Neural progenitor cell (in vitro differentiated cells): Measurements from ENCODE around the gene MACROD1.

Experiments used
- CTCF ChIP-seq: fragments of 200-600 bp; sonication (generic); IDR thresholded peaks from 2 replicates; pipeline ENCODE4 v1.5.1; 2017; ENCODE audit warnings: antibody characterized with exemption, mild to moderate bottlenecking
- EZH2 ChIP-seq: fragments of 200-600 bp; sonication (generic); IDR thresholded peaks from 2 replicates; pipeline ENCODE4 v1.6.1; 2017; ENCODE audit warnings: antibody characterized with exemption, mild to moderate bottlenecking, moderate library complexity

- no peak for TF ChIP-seq EZH2
- TF ChIP-seq CTCF: no peak
Measured at GRCh38 chr11:64007160-64007628, 158.7 kb downstream of the MACROD1 start.
